Hepatocyte (in vitro differentiated cells): Measurements from ENCODE around the gene UBE2G1.

Source experiments
- EZH2 ChIP-seq: fragments of 200-600 bp; sonication (generic); IDR thresholded peaks from 2 replicates; pipeline ENCODE4 v1.6.1; 2016; ENCODE audit warnings: antibody characterized with exemption, mild to moderate bottlenecking, borderline replicate concordance
- TF ChIP-seq, protein P1 (sequence below): fragments of 200-600 bp; sonication (generic); IDR thresholded peaks from 2 replicates; pipeline ENCODE4 v1.5.1; 2016; ENCODE audit warnings: antibody characterized with exemption, mild to moderate bottlenecking; ENCODE audit not compliant: poor library complexity

- TF ChIP-seq EZH2, result no peak
- TF ChIP-seq, protein P1, sequence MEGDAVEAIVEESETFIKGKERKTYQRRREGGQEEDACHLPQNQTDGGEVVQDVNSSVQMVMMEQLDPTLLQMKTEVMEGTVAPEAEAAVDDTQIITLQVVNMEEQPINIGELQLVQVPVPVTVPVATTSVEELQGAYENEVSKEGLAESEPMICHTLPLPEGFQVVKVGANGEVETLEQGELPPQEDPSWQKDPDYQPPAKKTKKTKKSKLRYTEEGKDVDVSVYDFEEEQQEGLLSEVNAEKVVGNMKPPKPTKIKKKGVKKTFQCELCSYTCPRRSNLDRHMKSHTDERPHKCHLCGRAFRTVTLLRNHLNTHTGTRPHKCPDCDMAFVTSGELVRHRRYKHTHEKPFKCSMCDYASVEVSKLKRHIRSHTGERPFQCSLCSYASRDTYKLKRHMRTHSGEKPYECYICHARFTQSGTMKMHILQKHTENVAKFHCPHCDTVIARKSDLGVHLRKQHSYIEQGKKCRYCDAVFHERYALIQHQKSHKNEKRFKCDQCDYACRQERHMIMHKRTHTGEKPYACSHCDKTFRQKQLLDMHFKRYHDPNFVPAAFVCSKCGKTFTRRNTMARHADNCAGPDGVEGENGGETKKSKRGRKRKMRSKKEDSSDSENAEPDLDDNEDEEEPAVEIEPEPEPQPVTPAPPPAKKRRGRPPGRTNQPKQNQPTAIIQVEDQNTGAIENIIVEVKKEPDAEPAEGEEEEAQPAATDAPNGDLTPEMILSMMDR, result no peak
These were observed 1.8 kb downstream of the UBE2G1 start for GRCh38 chr17:4364622-4365041.
